Tibial artery (tissue), 4 donors: ENCODE measurements around the gene TRIM47.

Experiments
- DNase-seq, 2 donors: peaks; one replicate each; pipeline ENCODE4 v3.0.0-alpha.2; 2019
- H3K27ac ChIP-seq, 2 donors: fragments of 200-600 bp; sonication (generic) in 1 of 2; 1 replicate in 1 of 2; 2 replicates in 1 of 2; pipeline ENCODE4 v1.5.1; 2018 to 2019; ENCODE audit warnings: mild to moderate bottlenecking in 1 of 2
- H3K27me3 ChIP-seq, 2 donors: fragments of 200-600 bp; sonication (generic) in 1 of 2; one replicate each; pipeline versions ENCODE4 v1.5.1 to v1.6.0; 2016 to 2019
- H3K36me3 ChIP-seq, 3 donors: fragments of 200-600 bp; sonication (generic) in 2 of 3; one replicate each; pipeline ENCODE4 v1.5.1; 2016 to 2019; ENCODE audit warnings: mild to moderate bottlenecking in 2 of 3
- H3K4me1 ChIP-seq, 4 donors: fragments of 200-600 bp; sonication (generic) in 2 of 4; 1 replicate in 3 of 4; 2 replicates in 1 of 4; pipeline ENCODE4 v1.5.1; 2016 to 2019
- H3K4me3 ChIP-seq, 2 donors: fragments of 200-600 bp; sonication (generic) in 1 of 2; 1 replicate in 1 of 2; 2 replicates in 1 of 2; pipeline ENCODE4 v1.5.1; 2018 to 2019; ENCODE audit warnings: mild to moderate bottlenecking in 2 of 2
- H3K9me3 ChIP-seq, 3 donors: fragments of 200-600 bp; sonication (generic) in 1 of 3; one replicate each; pipeline ENCODE4 v1.5.1; 2016 to 2019
- intact Hi-C: fragments of 100-400 bp; cut with DNase I; formaldehyde crosslinking; loops from one replicate; pipeline ENCODE4 v1.15.0; 2023; ENCODE audit warnings: low total_unique reads
- TF ChIP-seq, protein P1 (sequence below), 2 experiments: fragments of 200-600 bp in 1 of 2; fragments of 450-650 bp in 1 of 2; IDR thresholded peaks; one replicate each; pipeline ENCODE4 v1.5.1; 2017 to 2019; ENCODE audit warnings: antibody characterized with exemption in 2 of 2, mild to moderate bottlenecking in 1 of 2, moderate library complexity in 1 of 2

TRIM47 gene

DNA sequence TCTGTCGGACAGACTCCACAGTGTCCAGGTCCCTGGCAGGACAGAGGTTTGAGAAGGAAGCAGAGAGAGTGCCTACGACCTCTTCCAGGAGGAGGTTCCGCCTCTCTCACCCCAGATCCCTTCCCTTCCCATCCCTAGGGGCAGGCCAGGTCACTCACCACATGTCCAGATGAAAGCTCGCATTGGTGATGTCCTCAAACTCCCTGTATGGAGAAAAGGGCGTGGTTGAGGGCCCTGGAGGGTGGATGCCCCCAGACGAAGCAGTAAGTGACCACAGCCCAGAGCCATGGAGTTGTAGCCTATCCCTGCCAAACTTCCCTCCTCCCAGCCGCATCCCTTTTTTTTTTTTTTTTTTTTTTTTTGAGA lies 37.6 kb downstream of the TRIM47 start:
- Histone ChIP-seq H3K27me3 (no peaks in the 10 kb centered on the region), H3K36me3 (peaks cover 0 to 42% (median 14%) of the 10 kb centered on the region in 3 donors), H3K4me3 (no peak overlapping the region), H3K4me1 (peaks cover 0 to 19% (median 14%) of the 10 kb centered on the region in 4 donors), H3K27ac (no peak overlapping the region), H3K9me3 (no peaks in the 10 kb centered on the region)
- intact Hi-C loops: loop anchor here (5.0 kb wide), 1 partner anchor 47 kb away; no protein-coding TSS in a partner anchor
- DNase-seq: no peak
- TF ChIP-seq, protein P1, sequence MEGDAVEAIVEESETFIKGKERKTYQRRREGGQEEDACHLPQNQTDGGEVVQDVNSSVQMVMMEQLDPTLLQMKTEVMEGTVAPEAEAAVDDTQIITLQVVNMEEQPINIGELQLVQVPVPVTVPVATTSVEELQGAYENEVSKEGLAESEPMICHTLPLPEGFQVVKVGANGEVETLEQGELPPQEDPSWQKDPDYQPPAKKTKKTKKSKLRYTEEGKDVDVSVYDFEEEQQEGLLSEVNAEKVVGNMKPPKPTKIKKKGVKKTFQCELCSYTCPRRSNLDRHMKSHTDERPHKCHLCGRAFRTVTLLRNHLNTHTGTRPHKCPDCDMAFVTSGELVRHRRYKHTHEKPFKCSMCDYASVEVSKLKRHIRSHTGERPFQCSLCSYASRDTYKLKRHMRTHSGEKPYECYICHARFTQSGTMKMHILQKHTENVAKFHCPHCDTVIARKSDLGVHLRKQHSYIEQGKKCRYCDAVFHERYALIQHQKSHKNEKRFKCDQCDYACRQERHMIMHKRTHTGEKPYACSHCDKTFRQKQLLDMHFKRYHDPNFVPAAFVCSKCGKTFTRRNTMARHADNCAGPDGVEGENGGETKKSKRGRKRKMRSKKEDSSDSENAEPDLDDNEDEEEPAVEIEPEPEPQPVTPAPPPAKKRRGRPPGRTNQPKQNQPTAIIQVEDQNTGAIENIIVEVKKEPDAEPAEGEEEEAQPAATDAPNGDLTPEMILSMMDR (IDR thresholded peaks at IDR 0.05): no peak

DNA sequence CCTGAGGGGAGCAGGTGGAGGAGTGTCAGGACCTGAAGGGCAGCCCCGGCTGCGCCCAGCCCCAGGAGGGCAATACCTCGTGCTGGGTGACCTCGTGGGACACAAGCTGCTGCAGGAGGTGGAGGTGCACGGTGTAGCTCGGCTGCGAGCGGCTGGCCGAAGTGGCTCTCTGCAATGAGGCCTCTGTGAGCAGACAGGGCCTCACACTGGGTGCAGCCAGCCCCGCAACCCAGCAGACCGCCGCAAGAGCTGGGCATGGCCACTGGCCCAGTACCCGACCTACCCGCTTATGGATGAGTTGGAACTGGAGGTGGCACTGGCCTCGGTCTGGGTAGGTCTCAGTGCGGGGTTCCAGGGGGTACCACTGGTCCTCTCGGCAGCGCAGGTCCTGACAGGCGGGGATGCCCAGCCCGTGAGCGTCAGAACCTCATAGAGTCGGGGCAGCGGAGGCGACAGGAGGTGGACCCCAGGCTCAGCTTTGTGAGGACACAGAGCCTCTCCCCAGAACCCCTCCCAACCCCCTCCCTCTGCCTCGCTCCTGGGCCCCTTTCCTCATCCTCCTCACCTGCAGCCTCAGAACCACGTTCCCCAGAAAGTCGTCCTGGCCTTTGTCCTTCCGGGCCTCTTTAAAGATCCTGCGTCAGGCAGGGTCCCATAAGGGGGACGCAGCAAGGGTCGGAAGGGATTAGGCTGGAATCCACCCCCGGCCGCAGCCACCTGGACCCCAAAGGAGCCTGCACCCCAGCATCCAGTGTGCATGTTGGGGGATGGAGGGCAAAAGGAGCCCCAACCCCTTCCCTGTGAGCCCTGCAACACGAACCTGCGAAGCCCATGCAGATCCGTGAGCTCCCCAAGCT lies 38.2 kb downstream of the TRIM47 start:
- TF ChIP-seq, protein P1 (IDR thresholded peaks at IDR 0.05): no peak
- Histone ChIP-seq H3K4me1 (peaks cover 0 to 18% (median 11%) of the 10 kb centered on the region in 4 donors), H3K27me3 (no peaks in the 10 kb centered on the region), H3K36me3 (peaks cover 0 to 47% (median 12%) of the 10 kb centered on the region in 3 donors), H3K4me3 (no peak overlapping the region), H3K27ac (no peak overlapping the region), H3K9me3 (no peaks in the 10 kb centered on the region)
- intact Hi-C loops: loop anchor here (5.0 kb wide), 1 partner anchor 47 kb away; no protein-coding TSS in a partner anchor
- DNase-seq: no peak

DNA sequence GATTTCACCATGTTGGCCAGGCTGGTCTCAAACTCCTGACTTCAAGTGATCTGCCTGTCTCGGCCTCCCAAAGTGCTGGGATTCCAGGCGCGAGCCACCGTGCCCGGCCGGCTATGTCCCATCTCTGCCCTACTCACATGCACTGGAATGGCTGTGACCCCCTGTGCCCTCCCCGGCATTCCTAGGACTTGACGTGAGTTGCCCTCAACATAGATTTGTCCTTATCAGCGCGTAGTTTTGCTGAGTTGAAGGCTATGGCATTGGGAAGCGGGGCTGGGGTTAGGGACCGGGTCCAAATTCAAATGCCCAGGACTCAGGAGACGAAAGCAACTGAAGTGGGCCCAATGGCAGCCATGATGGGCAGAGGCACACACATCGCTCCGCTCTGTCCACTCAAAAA lies 40.0 kb downstream of the TRIM47 start:
- Histone ChIP-seq H3K4me3 (no peak overlapping the region), H3K27me3 (no peaks in the 10 kb centered on the region), H3K9me3 (no peaks in the 10 kb centered on the region), H3K36me3 (peaks cover 0 to 62% (median 26%) of the 10 kb centered on the region in 3 donors), H3K27ac (no peak overlapping the region), H3K4me1 (peaks cover 0 to 6% (median 3%) of the 10 kb centered on the region in 4 donors)
- no peak for DNase-seq
- intact Hi-C loops: no loop called here
- TF ChIP-seq, protein P1 (IDR thresholded peaks at IDR 0.05): no peak

DNA sequence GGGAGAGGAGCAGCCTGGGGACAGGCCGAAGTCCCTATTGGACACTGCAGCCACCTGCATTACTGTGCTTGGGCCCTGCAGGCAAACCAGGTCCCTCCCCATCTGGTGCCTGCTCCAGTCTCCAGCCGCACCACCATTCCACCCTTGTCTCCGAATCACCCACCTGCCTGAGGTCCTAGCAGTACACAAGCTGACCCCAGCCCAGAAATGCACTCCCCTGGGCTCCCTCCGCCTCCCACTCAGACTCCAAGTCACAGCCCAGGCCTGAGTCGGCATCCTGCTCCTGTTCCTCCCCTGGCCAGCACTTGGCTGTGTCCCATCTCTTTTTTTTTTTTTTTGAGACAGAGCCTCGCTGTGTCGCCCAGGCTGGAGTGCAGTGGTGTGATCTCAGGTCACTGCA lies 40.5 kb downstream of the TRIM47 start:
- peaks cover 0 to 6% (median 3%) of the 10 kb centered on the region in 4 donors for H3K4me1 ChIP-seq
- no peak overlapping the region for H3K4me3 ChIP-seq
- intact Hi-C loops: no loop called here
- TF ChIP-seq, protein P1 (IDR thresholded peaks at IDR 0.05): no peak
- H3K27me3 ChIP-seq: no peaks in the 10 kb centered on the region
- H3K36me3 ChIP-seq: peaks cover 0 to 64% (median 28%) of the 10 kb centered on the region in 3 donors
- no peak for DNase-seq
- H3K9me3 ChIP-seq: no peaks in the 10 kb centered on the region
- H3K27ac ChIP-seq: no peak overlapping the region

DNA sequence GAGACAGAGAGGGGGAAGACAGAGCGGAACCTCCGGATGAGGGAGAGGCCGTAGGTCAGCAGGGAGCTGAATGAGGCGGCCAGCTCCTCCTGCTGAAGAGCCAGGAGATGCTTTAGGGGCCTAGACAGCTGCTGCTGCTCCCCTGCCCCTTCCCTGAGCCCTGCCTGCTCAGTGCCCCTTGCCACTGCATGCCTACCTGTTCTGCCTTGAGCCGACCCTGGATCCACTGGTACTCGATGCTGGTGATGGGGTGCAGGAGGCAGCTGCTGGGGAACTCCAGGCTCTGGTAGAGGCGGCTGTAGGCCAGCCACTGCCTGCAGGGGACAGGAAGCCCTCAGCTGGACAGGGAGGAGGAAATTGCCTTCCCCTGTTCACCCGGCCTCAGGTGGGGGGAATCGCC lies 41.8 kb downstream of the TRIM47 start:
- intact Hi-C loops: no loop called here
- Histone ChIP-seq H3K9me3 (no peaks in the 10 kb centered on the region), H3K27me3 (no peaks in the 10 kb centered on the region), H3K27ac (no peak overlapping the region), H3K4me1 (peaks cover 0 to 6% (median 3%) of the 10 kb centered on the region in 4 donors), H3K36me3 (peaks cover 0 to 62% (median 28%) of the 10 kb centered on the region in 3 donors), H3K4me3 (no peak overlapping the region)
- no peak for DNase-seq
- TF ChIP-seq, protein P1 (IDR thresholded peaks at IDR 0.05): no peak
